K562 (cell line): ENCODE data around the gene ATP1A2. TPM values are rescaled to one million over a fixed set of nuclear protein-coding genes. Genes with fewer than 3 reads are reported as not detected.

Experiments
- ATAC-seq: fragments of 200-7000 bp; cut with Tn5 transposase; 3 replicates; pipeline ENCODE4 v1.9.1; 2020; ENCODE audit warnings: moderate library complexity
- BruUV-seq: library from RNA; stranded (reverse); fragments of 400-500 nt; replicated peaks from 2 replicates; lab custom pipeline; 2021; lab: Mats Ljungman, UMichigan
- CTCF ChIA-PET: fragments of 300-600 bp; formaldehyde crosslinking; extraction: SDS; loops from one replicate; lab custom pipeline; 2021; ENCODE audit warnings: low intra/inter-chr PET ratio; lab: Yijun Ruan, JAX
- POLR2A ChIA-PET: fragments of 300-600, 350-650 bp; sonication (Branson Sonifier 250); formaldehyde crosslinking; extraction: SDS; loops from one replicate; lab custom pipeline; 2021; ENCODE audit warnings: antibody characterized with exemption, inconsistent platforms; lab: Yijun Ruan, JAX
- DNase-seq, 4 experiments: peaks; one replicate each; pipeline versions ENCODE4 v3.0.0 to v3.0.0-alpha.2; 2011 to 2018; ENCODE audit warnings: low spot score in 3 of 4, mixed read lengths in 3 of 4; ENCODE audit errors: extremely low read depth in 1 of 4
- FAIRE-seq: peaks from 2 replicates; lab custom pipeline; 2011; peaks lifted over from hg19 to GRCh38; lab: Jason Lieb, UNC
- H2AFZ ChIP-seq: 2 replicates; pipeline ENCODE4 v1.6.0; 2011; ENCODE audit warnings: low read depth, low read length, control low read depth, inconsistent platforms
- H3K27ac ChIP-seq: fragments of 200-600 bp; 3 replicates; pipeline ENCODE4 v1.8.0; 2011; ENCODE audit warnings: low read depth, mild to moderate bottlenecking, control low read depth, inconsistent platforms, low read length, moderate library complexity, mixed read lengths; ENCODE audit errors: extremely low read depth
- H3K27me3 ChIP-seq, 2 experiments: fragments of 300-600 bp in 1 of 2; 2 replicates in 1 of 2; 3 replicates in 1 of 2; pipeline versions ENCODE4 v1.6.0 to v1.8.0; 2011; ENCODE audit warnings: inconsistent platforms in 2 of 2, low read length in 2 of 2, mild to moderate bottlenecking in 1 of 2, mixed read lengths in 1 of 2, moderate library complexity in 1 of 2; ENCODE audit not compliant: control insufficient read depth in 2 of 2, insufficient read depth in 2 of 2
- H3K36me3 ChIP-seq: fragments of 300-600 bp; 3 replicates; pipeline ENCODE4 v1.8.0; 2011; ENCODE audit warnings: mild to moderate bottlenecking, low read length, inconsistent platforms; ENCODE audit not compliant: control insufficient read depth, insufficient read depth
- H3K4me1 ChIP-seq, 2 experiments: fragments of 200-600 bp in 1 of 2; replicated peaks in 1 of 2; 2 replicates in 1 of 2; 3 replicates in 1 of 2; pipeline versions ENCODE4 v1.5.1 to v1.8.0; 2011; ENCODE audit warnings: inconsistent platforms in 2 of 2, low read length in 2 of 2, mild to moderate bottlenecking in 1 of 2, mixed read lengths in 1 of 2, moderate library complexity in 1 of 2; ENCODE audit not compliant: control insufficient read depth in 2 of 2, insufficient read depth in 2 of 2
- H3K4me2 ChIP-seq: 2 replicates; pipeline ENCODE4 v1.6.1; 2011; ENCODE audit warnings: low read length, control low read depth, inconsistent platforms, mixed read lengths; ENCODE audit not compliant: insufficient read depth
- H3K4me3 ChIP-seq: fragments of 200-600 bp; sonication (generic), shearing (Covaris generic); 2 replicates; pipeline ENCODE4 v1.5.1; 2016; ENCODE audit warnings: control low read depth, inconsistent platforms
- H3K79me2 ChIP-seq: fragments of 200-600 bp; 3 replicates; pipeline ENCODE4 v1.8.0; 2011; ENCODE audit warnings: low read length, inconsistent platforms; ENCODE audit not compliant: control insufficient read depth, insufficient read depth
- H3K9ac ChIP-seq, 2 experiments: 2 replicates each; pipeline versions ENCODE4 v1.6.0 to v1.6.1; 2011; ENCODE audit warnings: low read depth in 2 of 2, low read length in 2 of 2, control low read depth in 1 of 2, inconsistent platforms in 1 of 2, mild to moderate bottlenecking in 1 of 2, mixed read lengths in 1 of 2; ENCODE audit not compliant: insufficient read depth in 1 of 2
- H3K9me1 ChIP-seq: one replicate; pipeline ENCODE4 v1.6.0; 2011; ENCODE audit warnings: inconsistent platforms, mild to moderate bottlenecking, low read length, moderate library complexity; ENCODE audit not compliant: control insufficient read depth, insufficient read depth
- H3K9me3 ChIP-seq: replicated peaks from 2 replicates; pipeline ENCODE4 v1.5.1; 2011; ENCODE audit warnings: low read depth, low read length, inconsistent platforms; ENCODE audit not compliant: control insufficient read depth, insufficient read depth
- H4K20me1 ChIP-seq: replicated peaks from 2 replicates; pipeline ENCODE4 v1.6.1; 2011; ENCODE audit warnings: low read length, inconsistent platforms, mixed read lengths; ENCODE audit not compliant: control insufficient read depth, insufficient read depth
- CBX8 ChIP-seq: fragments of 200-600 bp; sonication (generic); IDR thresholded peaks from 2 replicates; pipeline ENCODE4 v1.6.1; 2012; ENCODE audit warnings: borderline replicate concordance, mixed run types, low read depth, mild to moderate bottlenecking, moderate library complexity, mixed read lengths, low read length, control low read depth, inconsistent platforms; ENCODE audit not compliant: poor library complexity, severe bottlenecking; ENCODE audit errors: extremely low read depth
- CC2D1A ChIP-seq: fragments of 450-650 bp; IDR thresholded peaks from 2 replicates; pipeline ENCODE4 v1.6.1; 2017; ENCODE audit warnings: mild to moderate bottlenecking
- HMBOX1 ChIP-seq: sonication (generic); IDR thresholded peaks from 2 replicates; pipeline ENCODE4 v1.6.1; 2016
- IRF2 ChIP-seq: sonication (generic); formaldehyde crosslinking; IDR thresholded peaks from 2 replicates; pipeline ENCODE4 v1.8.1; 2022; ENCODE audit warnings: mild to moderate bottlenecking, missing genetic modification reagents
- KDM1A ChIP-seq, 2 experiments: fragments of 450-650 bp; IDR thresholded peaks; 2 replicates each; pipeline ENCODE4 v1.6.1; 2016; ENCODE audit warnings: mild to moderate bottlenecking in 2 of 2
- MAFK ChIP-seq: IDR thresholded peaks from 2 replicates; pipeline ENCODE4 v1.6.1; 2011; ENCODE audit warnings: low read length, improper control_type of control experiment
- MBD1 ChIP-seq: fragments of 250-450 bp; sonication (Bioruptor Pico); IDR thresholded peaks from 2 replicates; pipeline ENCODE4 v1.8.0; 2022; ENCODE audit warnings: inconsistent platforms
- PURB ChIP-seq: sonication (generic); formaldehyde crosslinking; IDR thresholded peaks from 2 replicates; pipeline ENCODE4 v1.9.0; 2021; ENCODE audit warnings: low read depth, mild to moderate bottlenecking, missing genetic modification reagents
- SIX5 ChIP-seq, 2 experiments: IDR thresholded peaks; 2 replicates each; pipeline ENCODE4 v1.6.1; 2011; ENCODE audit warnings: low read length in 2 of 2, borderline replicate concordance in 1 of 2, low read depth in 1 of 2, mild to moderate bottlenecking in 1 of 2, moderate library complexity in 1 of 2; ENCODE audit not compliant: insufficient read depth in 1 of 2
- SMARCA5 ChIP-seq: fragments of 450-650 bp; IDR thresholded peaks from 2 replicates; pipeline ENCODE4 v1.6.1; 2016
- SPI1 ChIP-seq: IDR thresholded peaks from 2 replicates; pipeline ENCODE4 v1.6.1; 2011; ENCODE audit warnings: low read depth, low read length, control low read depth, borderline replicate concordance
- TRIM24 ChIP-seq, 2 experiments: fragments of 450-650 bp; IDR thresholded peaks; 2 replicates each; pipeline ENCODE4 v1.6.1; 2016
- ZBTB9 ChIP-seq: fragments of 450-650 bp; formaldehyde crosslinking; IDR thresholded peaks from 2 replicates; pipeline ENCODE4 v1.4.0; 2020; ENCODE audit warnings: mild to moderate bottlenecking, moderate library complexity
- ZNF23 ChIP-seq: fragments of 250-450 bp; sonication (Bioruptor Pico); IDR thresholded peaks from 2 replicates; pipeline ENCODE4 v1.4.0; 2020; ENCODE audit warnings: mild to moderate bottlenecking
- ZNF354B ChIP-seq: fragments of 250-450 bp; sonication (Bioruptor Pico); IDR thresholded peaks from 2 replicates; pipeline ENCODE4 v1.4.0; 2020
- ZNF511 ChIP-seq: sonication (generic); formaldehyde crosslinking; IDR thresholded peaks from 2 replicates; pipeline ENCODE4 v1.8.0; 2022; ENCODE audit warnings: mild to moderate bottlenecking, missing genetic modification reagents
- ZNF583 ChIP-seq: fragments of 250-450 bp; sonication (Bioruptor Pico); IDR thresholded peaks from 2 replicates; pipeline ENCODE4 v1.4.0; 2020
- in situ Hi-C: fragments of 300-500 bp; cut with MboI; formaldehyde crosslinking; loops from 4 replicates; pipeline ENCODE4 v1.15.0; 2018; ENCODE audit warnings: inconsistent platforms, mixed read lengths
- intact Hi-C: fragments of 100-400 bp; cut with micrococcal nuclease; formaldehyde crosslinking; loops from 2 replicates; pipeline ENCODE4 v1.14.2; 2022
- polyA plus RNA-seq, 8 experiments: library from polyadenylated mRNA; depleted of rRNA in 4 of 8; stranded (reverse) in 5 of 8; unstranded in 3 of 8; fragments of >200 nt; fragmentation: Nextera tagmentation in 2 of 8; fragmentation: Illumina TruSeq in 1 of 8; extraction: Ambion mirVana in 2 of 8; extraction: Trizol in 1 of 8; gene quantifications; 2 replicates each; pipeline versions ENCODE4 v1.2.1 to v1.2.3, GENCODE V29; 2011 to 2014; ENCODE audit warnings: inconsistent platforms in 1 of 8, missing spikeins in 1 of 8
- total RNA-seq, 7 experiments: library from RNA; depleted of rRNA in 6 of 7; stranded (reverse); fragments of >200 nt in 6 of 7; fragmentation: Illumina TruSeq in 2 of 7; extraction: Trizol in 2 of 7; gene quantifications; 2 replicates each; pipeline versions ENCODE4 v1.2.1 to v1.2.3, GENCODE V29; 2011 to 2021; ENCODE audit warnings: low replicate concordance in 1 of 7

Gene ATP1A2
- total and polyA plus RNA-seq, 9 of the 15 experiments (the other 6 are each of a cell fraction or from before 2014, with no cell fraction given): 0.04 to 0.11 (median 0.09) TPM; not detected in 6

GRCh38 chr1:160077486-160077885 is 38.1 kb upstream of the ATP1A2 start:
- DNase-seq: no peak
- Histone ChIP-seq H3K27me3 (peaks cover 13 to 41% of the 10 kb centered on the region in 2 experiments; a peak in 4 of 5 replicates), H3K4me2 (no peak overlapping the region), H2AFZ (no peak overlapping the region), H3K79me2 (no peaks in the 10 kb centered on the region), H3K9me1 (no peaks in the 10 kb centered on the region), H3K36me3 (no peaks in the 10 kb centered on the region), H3K4me1 (no peaks in the 10 kb centered on the region), H3K27ac (no peak overlapping the region), H3K4me3 (no peak overlapping the region), H4K20me1 (no peaks in the 10 kb centered on the region), H3K9me3 (no peaks in the 10 kb centered on the region), H3K9ac (no peak overlapping the region)
- POLR2A ChIA-PET: interaction anchor here (0.6 to 2.1 kb wide), 4 partner anchors 9 to 153 kb away, joined by 3 to 8 read pairs (median 4); partner anchors contain the start of gene IGSF8
- TF ChIP-seq IRF2 (CRISPR knock-in tag) (no peak), CBX8 (no peak), MAFK (no peak), SPI1 (no peak), PURB (CRISPR knock-in tag) (no peak), CC2D1A (no peak), HMBOX1 (no peak), MBD1 (CRISPR knock-in tag) (no peak), TRIM24 (IDR thresholded peaks at IDR 0.05) (no peak), ZBTB9 (CRISPR knock-in tag) (no peak), ZNF354B (CRISPR knock-in tag) (no peak), SMARCA5 (no peak), ZNF583 (CRISPR knock-in tag) (no peak), ZNF511 (CRISPR knock-in tag) (no peak), KDM1A (IDR thresholded peaks at IDR 0.05) (no peak), SIX5 (IDR thresholded peaks at IDR 0.05; ENCODE audit: borderline replicate concordance in 1 of 2, insufficient read depth in 1 of 2, low read depth in 1 of 2, low read length in 2 of 2) (no peak), ZNF23 (no peak)
- in situ Hi-C loops (no loop called here), intact Hi-C loops (no loop called here)
- no TSS peak for BruUV-seq
- no peak for ATAC-seq
- FAIRE-seq: no peak
- CTCF ChIA-PET: no interaction called here
